ENCODE results near the gene MADD.

The MADD gene

GRCh38 chr11:47378836-47379170, 108.9 kb downstream of the MADD start:
- no peak for TF ChIP-seq CTCF (IDR thresholded peaks at IDR 0.05; ENCODE audit: extremely low read depth, missing control alignments)
- DNase-seq (ENCODE audit: low spot score): no peak

DNA sequence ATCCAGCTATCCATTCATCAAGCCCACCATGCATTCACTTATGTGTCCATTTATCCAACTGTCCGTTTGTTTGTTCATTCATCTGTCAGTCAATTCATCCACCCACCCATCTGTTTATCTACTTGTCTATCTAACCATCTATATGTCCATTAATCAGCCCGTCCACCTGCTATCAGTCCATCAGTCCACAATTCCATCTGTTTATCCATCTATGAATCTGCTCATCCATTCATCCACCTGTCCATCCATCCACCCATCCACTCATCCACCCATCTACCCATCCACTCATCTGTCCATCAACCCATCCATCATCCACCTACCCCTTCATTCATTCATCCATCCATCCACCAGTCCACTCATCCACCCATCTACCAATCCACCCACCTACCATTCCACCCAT, 109.4 kb downstream of the MADD start:
- no peak for TF ChIP-seq CTCF (IDR thresholded peaks at IDR 0.05; ENCODE audit: extremely low read depth, missing control alignments)

More for the DNA sequence above, 109.4 kb downstream of the MADD start:
- no peak for DNase-seq (ENCODE audit: low spot score)
